ENCODE results near the gene SRP9. TPM values are rescaled to one million over a fixed set of nuclear protein-coding genes. Genes with fewer than 3 reads are reported as not detected.
"Not testable (repeated sequence)": the region's sequence is repeated elsewhere in the genome, so short reads cannot be mapped to it uniquely, and the experiment has no call there.

Gene SRP9
- total and polyA plus RNA-seq, 11 donors, result 147 to 211 (median 171) TPM

DNA sequence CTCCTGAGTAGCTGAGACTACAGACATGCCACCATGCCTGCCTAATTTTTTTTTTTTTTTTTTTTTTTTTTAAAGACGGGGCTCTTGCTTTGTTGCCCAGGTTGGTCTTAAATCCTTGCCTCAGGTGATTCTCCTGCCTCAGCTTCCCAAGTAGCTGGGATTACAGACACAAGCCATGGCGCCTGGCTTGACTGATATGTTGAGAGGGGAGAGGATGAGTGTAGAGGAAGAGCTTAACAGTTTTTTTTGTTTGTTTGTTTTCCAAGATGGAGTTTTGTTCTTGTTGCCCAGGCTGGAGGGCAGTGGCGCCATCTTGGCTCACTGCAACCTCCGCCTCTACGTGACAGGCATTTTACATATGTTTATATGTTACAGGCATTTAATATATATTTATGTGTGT is 2.5 kb downstream of the SRP9 start:
- Histone ChIP-seq H3K27ac (peak overlapping the region in 2 of 12 donors; percentile 43 to 63), H3K4me3 (peak overlapping the region in 3 of 12 donors; percentile 9 to 99 (median 74)), H3K9me3 (no peaks in the 10 kb centered on the region), H3K4me1 (peaks cover 0 to 64% (median 52%) of the 10 kb centered on the region in 12 donors), H3K36me3 (peaks cover 0 to 43% (median 22%) of the 10 kb centered on the region in 9 donors), H3K27me3 (no peaks in the 10 kb centered on the region)
- no peak for TF ChIP-seq POLR2A (IDR thresholded peaks at IDR 0.05)
- TF ChIP-seq, protein P1, sequence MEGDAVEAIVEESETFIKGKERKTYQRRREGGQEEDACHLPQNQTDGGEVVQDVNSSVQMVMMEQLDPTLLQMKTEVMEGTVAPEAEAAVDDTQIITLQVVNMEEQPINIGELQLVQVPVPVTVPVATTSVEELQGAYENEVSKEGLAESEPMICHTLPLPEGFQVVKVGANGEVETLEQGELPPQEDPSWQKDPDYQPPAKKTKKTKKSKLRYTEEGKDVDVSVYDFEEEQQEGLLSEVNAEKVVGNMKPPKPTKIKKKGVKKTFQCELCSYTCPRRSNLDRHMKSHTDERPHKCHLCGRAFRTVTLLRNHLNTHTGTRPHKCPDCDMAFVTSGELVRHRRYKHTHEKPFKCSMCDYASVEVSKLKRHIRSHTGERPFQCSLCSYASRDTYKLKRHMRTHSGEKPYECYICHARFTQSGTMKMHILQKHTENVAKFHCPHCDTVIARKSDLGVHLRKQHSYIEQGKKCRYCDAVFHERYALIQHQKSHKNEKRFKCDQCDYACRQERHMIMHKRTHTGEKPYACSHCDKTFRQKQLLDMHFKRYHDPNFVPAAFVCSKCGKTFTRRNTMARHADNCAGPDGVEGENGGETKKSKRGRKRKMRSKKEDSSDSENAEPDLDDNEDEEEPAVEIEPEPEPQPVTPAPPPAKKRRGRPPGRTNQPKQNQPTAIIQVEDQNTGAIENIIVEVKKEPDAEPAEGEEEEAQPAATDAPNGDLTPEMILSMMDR (IDR thresholded peaks at IDR 0.05), result no peak
- no peak for DNase-seq
- no peak for ATAC-seq
- intact Hi-C loops (cut with DNase I), result loop anchor here in 2 of 10 donors (2.0 to 5.0 kb wide), 2 partner anchors 29 to 67 kb away; no protein-coding TSS in a partner anchor
- 88 to 91% (median 90%) methylated on average over 5 of the region's 5 CpGs for WGBS, 4 donors

- Histone ChIP-seq H3K4me1 (peaks cover 0 to 64% (median 52%) of the 10 kb centered on the region in 12 donors), H3K27me3 (no peaks in the 10 kb centered on the region), H3K9me3 (no peaks in the 10 kb centered on the region), H3K27ac (peak overlapping the region in 2 of 12 donors; percentile 43 to 63), H3K36me3 (peaks cover 0 to 48% (median 27%) of the 10 kb centered on the region in 9 donors), H3K4me3 (peak overlapping the region in 1 of 12 donors; percentile 9)
- ATAC-seq, result no peak
- no peak for DNase-seq
- intact Hi-C loops (cut with DNase I), result loop anchor here in 2 of 10 donors (2.0 to 5.0 kb wide), 2 partner anchors 28 to 67 kb away; no protein-coding TSS in a partner anchor
- 89 to 95% (median 93%) methylated on average over 1 of the region's 1 CpG for WGBS, 4 donors
- TF ChIP-seq, protein P1 (IDR thresholded peaks at IDR 0.05), result no peak
- no peak for TF ChIP-seq POLR2A (IDR thresholded peaks at IDR 0.05)
Observed at GRCh38 chr1:225780630-225781029, 3.0 kb downstream of the SRP9 start.

DNA sequence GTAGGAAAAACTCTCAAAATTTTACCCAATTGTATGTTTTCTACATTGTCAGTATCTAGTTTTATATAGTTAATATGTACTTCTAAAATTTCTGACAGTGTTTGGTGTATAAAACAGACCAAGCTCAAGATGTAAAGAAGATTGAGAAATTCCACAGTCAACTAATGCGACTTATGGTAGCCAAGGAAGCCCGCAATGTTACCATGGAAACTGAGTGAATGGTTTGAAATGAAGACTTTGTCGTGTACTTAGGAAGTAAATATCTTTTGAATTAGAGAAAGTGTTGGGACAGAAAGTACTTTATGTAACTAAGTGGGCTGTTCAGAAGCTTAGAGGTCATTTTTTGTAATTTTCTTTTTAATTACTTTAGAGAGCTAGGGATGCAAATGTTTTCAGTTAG is 11.5 kb downstream of the SRP9 start:
- H3K4me3 ChIP-seq; H3K4me1 ChIP-seq; H3K9me3 ChIP-seq; intact Hi-C loops (cut with DNase I); H3K27ac ChIP-seq; H3K27me3 ChIP-seq; ATAC-seq; DNase-seq: not testable (repeated sequence)
- H3K36me3 ChIP-seq, result peaks cover 3 to 85% (median 78%) of the 10 kb centered on the region in 9 donors
- WGBS, 4 donors, result 84 to 94% (median 85%) methylated on average over 2 to 3 of the region's 3 CpGs

DNA sequence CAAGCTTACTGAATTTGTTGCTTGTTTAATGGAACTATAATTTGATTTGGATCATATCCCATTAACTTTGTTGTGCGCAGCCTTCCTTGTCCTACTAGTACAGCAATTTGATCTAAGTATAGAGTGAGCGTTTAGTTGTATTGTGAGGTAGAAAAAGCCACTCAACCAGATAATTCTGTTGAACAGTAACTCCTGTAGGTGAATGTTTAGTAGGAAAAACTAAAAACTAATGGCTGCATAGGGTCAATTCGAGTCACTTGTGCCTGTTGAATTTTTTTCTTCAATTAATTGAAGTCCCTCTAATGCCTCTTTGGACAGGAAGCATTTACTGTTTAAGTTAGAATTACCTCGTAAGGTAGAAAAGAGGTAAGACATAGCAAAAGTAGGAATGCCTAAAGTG is 17.3 kb downstream of the SRP9 start:
- Histone ChIP-seq H3K4me1 (no peaks in the 10 kb centered on the region), H3K27me3 (no peaks in the 10 kb centered on the region), H3K27ac (no peak overlapping the region), H3K4me3 (no peak overlapping the region), H3K36me3 (peaks cover 0 to 30% (median 20%) of the 10 kb centered on the region in 9 donors), H3K9me3 (no peaks in the 10 kb centered on the region)
- intact Hi-C loops (cut with DNase I), result no loop called here
- DNase-seq (no peak), ATAC-seq (no peak)
- TF ChIP-seq, protein P1 (IDR thresholded peaks at IDR 0.05), result no peak
- no peak for TF ChIP-seq POLR2A (IDR thresholded peaks at IDR 0.05)
- 97 to 98% (median 98%) methylated on average over 4 of the region's 4 CpGs for WGBS, 4 donors

GRCh38 chr1:225796097-225796496 is 18.5 kb downstream of the SRP9 start:
- intact Hi-C loops (cut with DNase I), result not testable (repeated sequence)

GRCh38 chr1:225801146-225801545 is 23.5 kb downstream of the SRP9 start:
- H3K4me1 ChIP-seq, H3K4me3 ChIP-seq, H3K27ac ChIP-seq, H3K36me3 ChIP-seq, H3K9me3 ChIP-seq, H3K27me3 ChIP-seq, ATAC-seq, DNase-seq: not testable (repeated sequence)
- intact Hi-C loops (cut with DNase I), result loop anchor here in 1 of 10 donors (10.0 kb wide), 1 partner anchor 114 kb away; no protein-coding TSS in a partner anchor
- WGBS, 4 donors, result 95 to 98% (median 95%) methylated on average over 7 of the region's 7 CpGs

More at GRCh38 chr1:225796097-225796496, 18.5 kb downstream of the SRP9 start:
- peaks cover 0 to 19% (median 9%) of the 10 kb centered on the region in 9 donors for H3K36me3 ChIP-seq
- not testable (repeated sequence) for H3K27ac ChIP-seq, ATAC-seq, H3K4me1 ChIP-seq, H3K27me3 ChIP-seq, DNase-seq, H3K9me3 ChIP-seq, H3K4me3 ChIP-seq
- 96 to 100% (median 97%) methylated on average over 7 to 18 of the region's 18 CpGs for WGBS, 4 donors

Data from heart left ventricle (tissue), 16 donors.